SK-N-SH (cell line): ENCODE data around the gene DLG2.

Experiments used
- CHD2 ChIP-seq: fragments of 150-350 bp; IDR thresholded peaks from 2 replicates; pipeline ENCODE4 v1.6.1; 2018; ENCODE audit warnings: low read length; ENCODE audit not compliant: partially characterized antibody
- CTCF ChIP-seq: fragments of 200-600 bp; sonication (generic); IDR thresholded peaks from 2 replicates; pipeline ENCODE4 v1.6.1; 2017; ENCODE audit warnings: antibody characterized with exemption, mild to moderate bottlenecking, moderate library complexity
- EP300 ChIP-seq, 2 experiments: IDR thresholded peaks; 2 replicates each; pipeline versions ENCODE4 v1.4.0 to v1.6.1; 2012; ENCODE audit warnings: borderline replicate concordance in 1 of 2, low read depth in 1 of 2, low read length in 1 of 2
- EZH2phosphoT487 ChIP-seq: fragments of 200-600 bp; sonication (generic); IDR thresholded peaks from 2 replicates; pipeline ENCODE4 v1.6.1; 2017; ENCODE audit warnings: low read depth, mixed run types, mild to moderate bottlenecking, antibody characterized with exemption, moderate library complexity, borderline replicate concordance
- RAD21 ChIP-seq: IDR thresholded peaks from 2 replicates; pipeline ENCODE4 v1.6.1; 2012; ENCODE audit warnings: mild to moderate bottlenecking, low read length
- TAF1 ChIP-seq: IDR thresholded peaks from 2 replicates; pipeline ENCODE4 v1.6.1; 2012; ENCODE audit warnings: low read depth, mild to moderate bottlenecking, low read length, moderate library complexity, borderline replicate concordance
- TEAD4 ChIP-seq: IDR thresholded peaks from 2 replicates; pipeline ENCODE4 v1.4.0; 2012; ENCODE audit warnings: mild to moderate bottlenecking, borderline replicate concordance; ENCODE audit not compliant: insufficient read depth

DNA sequence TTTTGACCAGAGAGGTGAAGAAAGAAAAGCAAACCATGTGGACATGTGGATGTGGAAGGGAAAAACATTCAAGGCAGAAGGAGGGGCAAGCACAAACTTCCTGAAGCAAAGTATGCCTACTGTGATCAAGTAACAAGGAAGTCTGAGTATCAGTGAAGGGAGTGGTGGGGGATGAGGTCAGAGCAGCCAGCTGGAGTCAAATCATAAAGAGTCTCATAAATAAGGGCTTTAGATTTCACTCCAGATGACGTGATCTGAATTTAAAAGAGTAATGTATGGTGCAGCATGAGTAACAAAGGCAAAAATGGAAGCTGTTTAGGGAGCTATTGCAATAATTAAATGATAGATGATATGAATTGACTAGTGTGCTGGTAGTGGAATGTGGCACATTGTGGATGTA is 1675.6 kb downstream of the DLG2 start:
- TF ChIP-seq CHD2 (no peak), TAF1 (no peak), RAD21 (no peak), EZH2phosphoT487 (no peak), TEAD4 (no peak), EP300 (IDR thresholded peaks at IDR 0.05; ENCODE audit: borderline replicate concordance in 1 of 2, low read depth in 1 of 2, low read length in 1 of 2) (no peak), CTCF (no peak)
